ACHN (cell line): ENCODE results near the gene AMH.

Experiments
- DNase-seq: peaks from one replicate; pipeline ENCODE4 v3.0.0-alpha.2; 2015
- in situ Hi-C: cut with HindIII; loops from 2 replicates; pipeline ENCODE4 v1.10.0; 2017; ENCODE audit warnings: low sequenced_read_pairs, low pct_ligation_motif_present, low pct_unique_long_range_greater_than_20kb

Gene AMH

GRCh38 chr19:2253106-2254063, 4.3 kb downstream of the AMH start:
- in situ Hi-C loops, result no loop called here
- DNase-seq, result no peak

GRCh38 chr19:2254064-2254872, 5.1 kb downstream of the AMH start:
- no peak for DNase-seq
- in situ Hi-C loops, result no loop called here

GRCh38 chr19:2255112-2255845, 6.2 kb downstream of the AMH start:
- in situ Hi-C loops, result no loop called here
- DNase-seq, result no peak

- in situ Hi-C loops, result no loop called here
- DNase-seq, result peak; percentile 73
These were observed 7.0 kb downstream of the AMH start, which contains the start of gene JSRP1 for GRCh38 chr19:2255982-2256685. JSRP1 (minus strand) TSS chr19:2256417; CDS start chr19:2255314, 1,103 bp downstream.

GRCh38 chr19:2259336-2259735, 10.2 kb downstream of the AMH start:
- in situ Hi-C loops, result no loop called here
- DNase-seq, result no peak

- DNase-seq, result no peak
- in situ Hi-C loops, result no loop called here
These were observed 11.2 kb downstream of the AMH start for GRCh38 chr19:2260341-2260805.

- in situ Hi-C loops, result no loop called here
- DNase-seq, result peak; percentile 28
These were observed 12.5 kb downstream of the AMH start for GRCh38 chr19:2261438-2262172.

GRCh38 chr19:2266183-2266993, 17.3 kb downstream of the AMH start:
- DNase-seq, result no peak
- in situ Hi-C loops, result no loop called here

- in situ Hi-C loops, result no loop called here
- no peak for DNase-seq
These were observed 19.3 kb downstream of the AMH start for GRCh38 chr19:2268480-2268830.

- in situ Hi-C loops, result no loop called here
- DNase-seq, result no peak
These were observed 19.7 kb downstream of the AMH start for GRCh38 chr19:2268861-2269243.

GRCh38 chr19:2269244-2270156, 20.4 kb downstream of the AMH start:
- peak; percentile 92 for DNase-seq
- in situ Hi-C loops, result no loop called here

- DNase-seq, result no peak
- in situ Hi-C loops, result no loop called here
These were observed 21.0 kb downstream of the AMH start for GRCh38 chr19:2270157-2270422.

- peak; percentile 71 for DNase-seq
- in situ Hi-C loops, result no loop called here
These were observed 21.5 kb downstream of the AMH start for GRCh38 chr19:2270423-2271233.

- DNase-seq, result peak; percentile 62
- in situ Hi-C loops, result no loop called here
These were observed 22.3 kb downstream of the AMH start for GRCh38 chr19:2271234-2272103.
